Left colon (tissue), 2 donors: ENCODE results near the gene SEC14L1. TPM values are rescaled to one million over a fixed set of nuclear protein-coding genes. Genes with fewer than 3 reads are reported as not detected.
A peak's percentile ranks its signal among the peaks of the same experiment; 100 is the strongest.

ENCODE experiments used
- ATAC-seq: fragments of 200-7000 bp; cut with Tn5 transposase; one replicate; pipeline ENCODE4 v1.9.1; 2020; ENCODE audit warnings: mild to moderate bottlenecking, moderate library complexity
- DNase-seq, 2 donors: peaks; one replicate each; pipeline ENCODE4 v3.0.0-alpha.2; 2020
- intact Hi-C, 2 donors: fragments of 100-400 bp; cut with DNase I in 1 of 2; cut with micrococcal nuclease in 1 of 2; formaldehyde crosslinking; loops; one replicate each; pipeline versions ENCODE4 v1.11.2 to v1.14.0; 2022; cut with DNase I, micrococcal nuclease
- total RNA-seq, 2 donors: library from RNA; stranded (reverse); fragmentation: NEBNext Ultra II Directional; extraction: Animal tissue kit (Norgen Biotek cat#: 25700); gene quantifications; one replicate each; pipeline ENCODE4 v1.2.1, GENCODE V29; 2021
- donor health status: DM: no; HTN: no; CAD: no.
- donor health status: DM: yes; HTN: yes; CAD: no.

Gene SEC14L1
- total RNA-seq, 2 donors from 2014 or later: 30.4 to 48.2 TPM

GRCh38 chr17:77217123-77217522, 76.4 kb downstream of the SEC14L1 start:
- intact Hi-C loops: no loop called here
- no peak for DNase-seq
- ATAC-seq: no peak

DNA sequence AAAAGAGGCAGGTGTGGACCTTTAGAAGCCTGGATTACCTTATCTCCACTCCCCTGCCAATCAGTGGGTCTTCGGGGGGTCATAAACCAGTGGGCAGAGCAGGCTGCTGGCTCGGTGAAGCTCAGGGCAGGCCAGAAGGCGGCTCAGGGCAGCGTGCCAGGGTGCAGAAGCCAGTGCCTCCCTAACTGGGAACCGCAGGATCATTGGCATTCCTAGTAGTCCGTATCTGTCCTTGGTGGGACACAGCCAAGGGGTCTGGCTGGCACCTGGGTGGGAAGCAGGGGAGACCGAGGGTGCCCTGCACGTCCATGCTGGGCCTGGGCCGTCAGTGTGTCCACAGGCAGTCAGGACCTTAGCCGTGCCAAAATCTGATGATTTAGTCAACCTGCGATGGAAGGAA, 76.8 kb downstream of the SEC14L1 start:
- intact Hi-C loops: no loop called here
- DNase-seq (no peak), ATAC-seq (peak; percentile 67)

DNA sequence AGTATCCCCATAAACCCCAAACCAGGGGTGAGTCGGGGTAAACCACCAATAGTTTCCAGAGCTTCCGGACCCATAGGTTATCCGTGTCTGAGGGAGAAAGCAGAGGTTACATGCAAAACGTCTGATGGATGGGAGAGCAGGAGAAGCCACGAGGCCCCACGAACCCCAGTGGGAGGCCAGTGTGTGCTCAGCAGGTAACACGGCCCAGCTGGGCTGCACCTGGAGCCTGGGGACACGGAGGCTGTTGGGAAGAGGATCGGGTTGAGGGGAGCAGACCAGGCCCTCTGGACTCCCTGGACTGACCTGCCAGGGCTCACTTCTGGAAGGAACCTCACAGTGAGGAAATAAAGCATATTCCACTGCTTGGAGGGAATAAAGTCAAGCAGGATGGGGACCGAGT, 78.1 kb downstream of the SEC14L1 start:
- DNase-seq: no peak
- ATAC-seq: no peak
- intact Hi-C loops: no loop called here

DNA sequence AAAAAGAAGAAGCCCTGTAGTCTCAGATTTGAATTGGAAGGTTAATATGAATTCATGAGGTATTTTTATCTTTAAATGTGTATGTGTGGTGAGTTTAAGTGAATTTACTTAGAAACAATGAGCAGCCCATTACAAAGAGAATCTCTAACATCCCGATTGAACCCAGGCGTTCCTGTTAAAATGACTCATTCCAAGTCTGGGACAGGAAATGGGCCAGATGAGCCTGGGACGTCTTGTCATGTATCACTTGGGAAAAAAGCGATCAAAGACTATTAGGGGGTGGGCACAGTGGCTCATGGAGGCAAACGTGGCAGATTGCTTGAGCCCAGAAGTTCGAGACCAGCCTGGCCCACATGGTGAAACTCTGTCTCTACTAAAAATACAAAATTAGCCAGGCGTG, 81.6 kb downstream of the SEC14L1 start:
- intact Hi-C loops: no loop called here
- no peak for ATAC-seq
- DNase-seq: no peak

- ATAC-seq: no peak
- DNase-seq: no peak
- intact Hi-C loops: no loop called here
These were observed 83.1 kb downstream of the SEC14L1 start for GRCh38 chr17:77223642-77224420.

DNA sequence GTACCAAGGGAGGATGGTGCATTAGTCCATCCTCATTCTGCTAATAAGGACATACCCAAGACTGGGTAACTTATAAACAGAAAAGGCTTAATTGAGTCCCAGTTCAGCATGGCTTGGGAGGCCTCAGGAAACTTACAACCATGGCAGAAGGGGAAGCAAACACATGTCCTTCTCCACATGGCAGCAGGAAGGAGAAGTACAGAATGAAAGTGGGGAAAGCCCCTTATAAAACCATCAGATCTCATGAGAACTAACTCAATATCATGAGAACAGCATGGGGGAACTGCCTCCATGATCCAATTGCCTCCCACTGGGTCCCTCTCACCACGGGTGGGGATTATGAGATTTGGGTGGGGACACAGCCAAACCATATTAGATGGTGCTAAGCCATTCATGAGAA, 84.5 kb downstream of the SEC14L1 start:
- no peak for DNase-seq
- no peak for ATAC-seq
- intact Hi-C loops: no loop called here

DNA sequence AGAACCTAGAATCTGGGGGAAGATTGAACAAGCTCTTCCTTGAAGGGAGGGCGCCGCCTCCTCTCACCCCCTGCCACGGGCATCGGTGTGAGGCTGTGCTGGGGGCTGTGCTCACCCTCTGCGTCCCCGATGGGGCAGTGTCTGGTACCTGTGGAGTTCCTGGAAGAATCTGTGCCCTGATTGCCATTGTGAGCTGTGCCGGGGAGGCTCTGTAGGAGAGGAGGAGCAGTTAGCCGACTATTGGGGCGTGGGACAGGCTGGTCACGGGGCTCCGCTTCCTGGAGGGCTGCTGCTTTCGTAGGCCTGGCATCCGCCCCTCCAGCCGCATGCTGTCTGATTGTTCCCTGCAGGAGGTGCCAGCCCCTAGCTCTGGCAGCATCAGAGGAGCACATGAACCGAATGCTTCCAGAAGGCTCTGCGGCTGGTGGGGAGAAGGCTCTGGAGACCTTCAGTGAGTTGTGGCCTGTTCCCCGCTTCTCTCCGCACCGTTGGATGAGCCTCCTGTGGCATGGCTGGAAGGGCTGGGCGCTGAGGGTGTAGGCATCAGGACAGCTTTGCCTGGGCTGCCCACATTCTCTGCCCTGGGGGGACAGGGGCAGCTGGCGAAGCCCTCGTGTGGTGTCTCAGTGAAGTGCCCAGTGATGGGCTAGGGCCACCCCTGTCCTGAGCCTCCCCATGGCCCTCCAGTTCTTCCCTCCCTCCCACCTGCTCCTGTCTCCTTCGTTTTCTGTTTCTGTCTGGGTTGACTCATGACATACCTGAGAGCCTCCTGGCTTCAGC, 86.9 kb downstream of the SEC14L1 start:
- DNase-seq (no peak), ATAC-seq (no peak)

DNA sequence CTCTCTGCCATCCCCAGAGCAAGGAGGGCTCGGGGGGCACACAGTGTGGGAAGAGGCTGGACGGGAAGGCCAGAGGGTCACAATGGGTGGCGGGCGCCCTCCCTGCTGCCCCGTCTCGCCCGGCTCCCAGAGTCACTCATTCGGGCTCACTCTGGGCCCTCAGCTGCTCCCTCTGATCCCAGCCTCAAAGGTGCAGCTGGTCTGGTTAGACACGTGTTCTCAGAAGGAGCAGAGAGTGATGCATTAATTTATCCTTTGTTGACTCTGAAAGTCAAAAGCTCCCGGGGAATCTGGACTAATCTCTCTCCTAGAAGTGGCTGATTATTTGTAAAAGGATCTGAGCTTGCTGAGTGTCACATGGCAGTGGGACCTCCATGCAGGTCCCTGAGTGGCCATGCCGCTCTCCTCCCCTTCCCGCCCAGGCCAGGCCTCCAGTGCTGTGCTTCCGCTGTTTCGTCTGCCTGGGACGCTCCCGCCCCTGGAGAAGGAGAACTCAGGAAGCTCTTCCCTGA, 87.5 kb downstream of the SEC14L1 start:
- no peak for DNase-seq

More for the DNA sequence above, 86.9 kb downstream of the SEC14L1 start:
- intact Hi-C loops: no loop called here

GRCh38 chr17:77228816-77229215, 88.0 kb downstream of the SEC14L1 start:
- intact Hi-C loops: no loop called here
- ATAC-seq: no peak

More for the DNA sequence above, 87.5 kb downstream of the SEC14L1 start:
- intact Hi-C loops: no loop called here
- no peak for ATAC-seq

DNA sequence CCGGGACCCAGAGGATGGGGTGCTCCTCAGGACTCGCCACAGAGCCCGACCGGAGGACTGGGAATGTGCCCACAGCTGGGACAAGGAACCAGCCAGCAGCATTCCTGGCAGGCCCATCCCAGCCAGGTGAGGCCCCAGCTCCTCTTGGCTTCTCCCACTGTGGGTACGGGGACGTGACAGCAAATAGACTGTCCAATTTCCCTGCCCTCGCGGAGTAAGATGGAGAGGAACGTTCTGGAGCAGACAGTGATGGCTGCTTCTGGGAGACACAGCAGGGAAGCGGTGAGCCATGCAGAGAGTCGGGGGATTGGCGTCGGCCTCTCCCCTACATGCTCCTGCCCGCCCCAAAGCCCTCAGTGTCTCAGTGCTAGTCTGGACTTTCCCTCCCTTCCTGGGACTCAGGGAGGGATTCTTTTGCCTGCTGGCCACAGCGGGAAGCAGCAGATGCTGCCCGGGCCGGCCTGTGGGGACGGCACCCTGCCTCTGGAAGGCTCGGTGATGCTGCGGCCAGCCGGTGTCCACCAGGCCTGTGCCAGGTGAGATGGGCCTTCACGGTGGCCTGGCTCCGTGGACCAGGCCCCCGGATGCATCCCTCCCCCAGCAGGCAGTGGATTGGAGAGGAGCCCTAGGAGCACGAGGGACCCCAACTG, 89.1 kb downstream of the SEC14L1 start:
- ATAC-seq (no peak), DNase-seq (no peak)
- intact Hi-C loops: no loop called here

More at GRCh38 chr17:77228816-77229215, 88.0 kb downstream of the SEC14L1 start:
- no peak for DNase-seq

DNA sequence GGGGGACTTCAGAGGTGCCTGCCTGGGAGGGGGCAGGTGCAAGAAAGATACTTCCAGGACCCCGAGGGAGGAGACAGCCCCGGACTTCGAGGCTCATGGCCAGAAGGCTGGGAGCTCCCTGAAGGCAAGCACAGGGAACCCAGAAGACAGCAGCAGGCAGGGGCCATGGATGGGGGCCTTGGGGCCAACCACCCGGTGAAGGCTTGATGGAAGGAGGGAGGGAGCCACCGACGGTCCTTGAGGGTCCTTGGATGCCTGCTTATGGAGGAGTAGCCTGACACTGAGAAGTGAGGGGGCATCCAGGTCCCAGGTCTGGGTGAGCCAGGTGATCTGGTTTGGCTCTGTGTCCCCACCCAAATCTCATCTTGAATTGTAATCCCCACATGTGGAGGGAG, 89.7 kb downstream of the SEC14L1 start:
- intact Hi-C loops: no loop called here
- ATAC-seq (no peak), DNase-seq (no peak)

DNA sequence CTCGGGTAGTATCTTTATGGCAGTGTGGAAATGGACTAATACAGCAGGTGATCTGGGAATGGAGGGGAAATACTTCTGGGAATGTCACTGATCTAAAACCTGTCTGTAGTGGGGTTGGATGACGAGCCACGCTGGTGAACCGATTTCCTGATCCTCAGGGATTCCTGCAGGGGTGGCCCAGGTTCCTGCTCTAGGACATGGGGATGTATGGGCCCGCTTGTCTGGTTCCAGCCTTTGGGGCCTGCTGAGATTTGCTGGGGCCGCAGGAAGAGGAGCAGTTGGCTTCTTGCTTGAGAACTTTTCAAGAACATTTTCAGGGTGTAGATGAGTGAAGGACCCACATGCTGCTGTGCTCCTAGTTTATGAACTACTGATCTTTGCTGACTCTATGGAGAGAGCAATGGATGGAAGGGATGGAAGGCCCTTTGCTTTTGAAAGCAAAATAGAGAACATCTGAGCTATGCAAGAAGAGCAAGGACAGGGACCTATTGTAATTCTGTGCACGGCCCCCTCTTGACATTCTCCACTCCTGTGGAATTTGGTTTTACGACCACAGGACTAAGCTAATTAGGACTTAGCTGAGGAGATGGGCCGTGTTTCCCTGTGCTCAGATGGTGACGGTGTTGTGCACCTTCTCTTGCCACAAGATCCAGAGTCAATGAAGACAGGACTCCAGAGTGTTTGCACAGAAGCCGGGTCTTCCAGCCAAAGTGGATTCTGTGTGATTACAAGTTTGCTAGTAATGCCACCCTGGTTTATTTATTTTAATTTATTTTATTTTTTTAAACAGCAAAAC, 90.5 kb downstream of the SEC14L1 start:
- intact Hi-C loops: no loop called here
- ATAC-seq: no peak
- no peak for DNase-seq

DNA sequence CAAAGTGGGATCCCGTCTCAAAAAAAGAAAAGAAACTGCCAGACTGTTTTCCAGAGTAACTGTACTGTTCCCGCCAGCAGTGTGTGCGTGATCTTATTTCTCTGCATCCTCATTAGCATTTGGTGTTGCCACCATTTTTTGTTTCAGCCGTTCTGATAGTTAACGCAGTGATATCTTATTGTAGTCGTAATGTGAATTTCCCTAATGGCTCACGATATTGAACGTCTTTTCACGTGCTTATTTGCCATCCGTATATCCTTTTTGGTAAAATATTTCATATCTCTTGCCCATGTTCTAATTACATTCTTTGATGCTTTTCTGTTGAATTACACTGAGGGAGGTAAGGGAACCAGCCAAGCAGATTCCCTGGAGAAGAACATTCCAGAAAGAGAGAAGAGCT, 92.4 kb downstream of the SEC14L1 start:
- DNase-seq (no peak), ATAC-seq (no peak)
- intact Hi-C loops: no loop called here

GRCh38 chr17:77233635-77234334, 93.0 kb downstream of the SEC14L1 start:
- DNase-seq: peak in 1 of 2 donors; percentile 42
- intact Hi-C loops: no loop called here
- ATAC-seq: peak; percentile 86

DNA sequence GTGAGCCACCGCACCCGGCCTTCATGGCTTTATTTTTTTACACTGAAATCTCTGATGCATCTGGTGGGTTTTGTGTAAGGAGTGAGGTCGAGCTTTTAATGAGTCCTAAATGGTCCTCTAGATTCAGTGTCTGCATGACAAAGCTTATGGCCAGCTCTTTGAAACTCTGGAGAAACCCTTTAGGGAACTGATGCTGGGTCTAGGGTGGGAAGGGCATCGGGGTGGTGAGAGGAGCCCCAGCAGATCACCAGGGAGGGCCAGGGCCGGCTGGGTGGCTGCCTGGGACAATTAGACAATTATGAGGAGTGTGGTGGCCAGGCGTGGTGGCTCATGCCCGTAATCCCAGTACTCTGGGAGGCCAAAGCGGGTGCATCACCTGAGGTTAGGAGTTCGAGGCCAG, 93.9 kb downstream of the SEC14L1 start:
- ATAC-seq (no peak), DNase-seq (no peak)
- intact Hi-C loops: no loop called here

DNA sequence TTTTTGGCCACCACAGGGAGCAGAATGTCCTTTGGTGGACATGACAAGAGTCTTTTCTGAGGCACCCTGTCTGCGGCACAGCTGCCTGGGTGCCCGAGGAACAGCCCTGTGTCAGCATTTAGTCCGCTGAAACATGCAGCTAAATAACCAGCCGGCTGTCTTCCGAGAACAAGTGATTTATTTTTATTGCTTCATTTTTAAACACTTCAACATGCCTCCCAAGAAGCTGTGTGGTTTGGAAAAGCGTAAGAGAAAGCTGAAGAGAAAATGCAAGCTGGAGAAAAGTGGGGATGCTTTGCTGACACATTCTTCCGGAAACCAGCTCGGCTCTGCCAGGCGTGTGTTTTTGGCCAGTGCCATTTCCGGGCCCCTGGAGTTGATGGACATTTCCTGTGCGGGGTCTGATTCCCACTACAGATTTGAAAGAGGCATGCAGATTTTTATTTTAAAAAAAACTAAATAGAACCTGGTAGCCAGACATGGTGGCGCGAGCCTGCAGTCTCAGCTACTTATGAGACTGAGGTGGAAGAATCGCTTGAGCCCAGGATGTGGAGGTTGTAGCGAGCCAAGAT, 94.7 kb downstream of the SEC14L1 start:
- peak; percentile 23 for ATAC-seq
- intact Hi-C loops: no loop called here
- peak in 1 of 2 donors; percentile 41 for DNase-seq

DNA sequence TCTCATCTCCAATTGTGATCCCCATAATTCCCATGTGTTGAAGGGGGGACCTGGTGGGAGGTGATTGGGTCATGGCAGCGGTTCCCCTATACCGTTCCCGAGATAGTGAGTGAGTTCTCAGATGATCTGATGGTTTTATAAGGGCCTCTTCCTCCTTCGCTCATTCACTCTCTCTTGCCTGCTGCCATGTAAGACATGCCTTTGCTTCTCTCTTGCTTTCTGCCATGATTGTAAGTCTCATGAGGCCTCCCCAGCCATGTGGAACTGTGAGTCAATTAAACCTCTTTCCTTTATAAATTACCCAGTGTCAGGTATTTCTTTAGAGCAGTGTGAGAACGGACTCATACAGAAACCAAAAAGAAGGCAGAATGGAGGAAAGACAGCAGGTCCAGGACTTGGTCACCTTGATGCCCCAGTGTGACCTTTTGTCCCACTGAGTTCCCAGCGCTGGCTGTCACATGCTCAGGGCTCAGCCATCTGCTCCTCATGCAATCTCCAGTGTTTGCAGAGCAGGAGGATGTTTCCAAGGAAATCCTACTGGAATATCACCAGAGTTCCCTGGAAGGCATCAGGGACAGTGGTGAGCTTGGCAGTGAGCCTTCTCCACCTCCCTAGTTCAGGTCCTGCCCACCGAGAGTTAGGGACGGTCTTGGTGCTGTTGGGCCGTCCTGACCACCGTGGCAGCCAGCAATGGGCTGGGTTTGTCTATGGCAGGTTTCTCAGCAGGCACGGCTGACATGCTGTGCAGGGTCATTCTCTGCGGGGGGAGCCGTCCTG, 96.7 kb downstream of the SEC14L1 start:
- ATAC-seq (peak; percentile 31), DNase-seq (no peak)
- intact Hi-C loops: no loop called here
